ENCODE results near the gene ADRA2B. TPM values are rescaled to one million over a fixed set of nuclear protein-coding genes. Genes with fewer than 3 reads are reported as not detected.

ADRA2B gene
- total RNA-seq, 4 donors from 2014 or later, result 1.3 to 4.9 (median 2.1) TPM

GRCh38 chr2:96105994-96106715 lies 10.2 kb downstream of the ADRA2B start:
- TF ChIP-seq POLR2A (IDR thresholded peaks at IDR 0.05) (no peak), POLR2AphosphoS5 (IDR thresholded peaks at IDR 0.05) (no peak), CTCF (IDR thresholded peaks at IDR 0.05) (no peak), EP300 (IDR thresholded peaks at IDR 0.05) (no peak)
- WGBS, 2 donors (ENCODE audit: low coverage in 1 of 2), result 91 to 96% methylated on average over 4 to 8 of the region's 8 CpGs
- peaks cover 0 to 16% (median 0%) of the 10 kb centered on the region in 3 donors for H3K9me3 ChIP-seq
- peaks cover 17% of the 10 kb centered on the region for H3K27me3 ChIP-seq
- no peak overlapping the region for H3K27ac ChIP-seq
- H3K36me3 ChIP-seq, result no peaks in the 10 kb centered on the region
- no peak overlapping the region for H3K4me3 ChIP-seq
- no peak for ATAC-seq
- peaks cover 0 to 17% (median 8%) of the 10 kb centered on the region in 3 donors for H3K4me1 ChIP-seq

GRCh38 chr2:96105152-96105915 lies 11.0 kb downstream of the ADRA2B start:
- TF ChIP-seq CTCF (IDR thresholded peaks at IDR 0.05), result no peak
- TF ChIP-seq POLR2A (IDR thresholded peaks at IDR 0.05), result no peak
- TF ChIP-seq EP300 (IDR thresholded peaks at IDR 0.05), result no peak
- TF ChIP-seq POLR2AphosphoS5 (IDR thresholded peaks at IDR 0.05), result no peak

GRCh38 chr2:96104487-96104861 lies 11.9 kb downstream of the ADRA2B start:
- no peak for TF ChIP-seq POLR2AphosphoS5 (IDR thresholded peaks at IDR 0.05)
- no peak for TF ChIP-seq POLR2A (IDR thresholded peaks at IDR 0.05)
- TF ChIP-seq CTCF (IDR thresholded peaks at IDR 0.05), result no peak
- TF ChIP-seq EP300 (IDR thresholded peaks at IDR 0.05), result no peak
- peaks cover 0 to 17% (median 8%) of the 10 kb centered on the region in 3 donors for H3K4me1 ChIP-seq
- H3K9me3 ChIP-seq, result peaks cover 0 to 16% (median 0%) of the 10 kb centered on the region in 3 donors
- peak overlapping the region in 1 of 4 donors; percentile 8 for H3K27ac ChIP-seq
- ATAC-seq, result no peak
- WGBS, 2 donors (ENCODE audit: low coverage in 1 of 2), result 95 to 100% methylated on average over 2 to 3 of the region's 6 CpGs
- H3K27me3 ChIP-seq, result peaks cover 13% of the 10 kb centered on the region
- no peak overlapping the region for H3K4me3 ChIP-seq
- no peaks in the 10 kb centered on the region for H3K36me3 ChIP-seq

More at GRCh38 chr2:96105152-96105915, 11.0 kb downstream of the ADRA2B start:
- Histone ChIP-seq H3K9me3 (peaks cover 0 to 16% (median 0%) of the 10 kb centered on the region in 3 donors), H3K27ac (no peak overlapping the region), H3K4me3 (no peak overlapping the region), H3K4me1 (peaks cover 0 to 17% (median 8%) of the 10 kb centered on the region in 3 donors), H3K27me3 (peaks cover 17% of the 10 kb centered on the region), H3K36me3 (no peaks in the 10 kb centered on the region)
- no peak for ATAC-seq
- WGBS, 2 donors (ENCODE audit: low coverage in 1 of 2), result 100% methylated on average over 1 of the region's 3 CpGs; no CpG with 5 or more reads in 1 of the 2 donors

- Histone ChIP-seq H3K27ac (peak overlapping the region in 1 of 4 donors; percentile 25), H3K4me1 (peaks cover 0 to 17% (median 4%) of the 10 kb centered on the region in 3 donors)
- 34 to 43% methylated on average over 2 to 4 of the region's 6 CpGs for WGBS, 2 donors (ENCODE audit: low coverage in 1 of 2)
These were observed 12.4 kb downstream of the ADRA2B start for GRCh38 chr2:96103761-96104486.

More at GRCh38 chr2:96103761-96104486, 12.4 kb downstream of the ADRA2B start:
- Histone ChIP-seq H3K9me3 (peaks cover 0 to 16% (median 0%) of the 10 kb centered on the region in 3 donors), H3K36me3 (no peaks in the 10 kb centered on the region), H3K27me3 (peaks cover 8% of the 10 kb centered on the region), H3K4me3 (no peak overlapping the region)
- TF ChIP-seq EP300 (IDR thresholded peaks at IDR 0.05), result no peak
- TF ChIP-seq POLR2AphosphoS5 (IDR thresholded peaks at IDR 0.05), result no peak
- TF ChIP-seq CTCF (IDR thresholded peaks at IDR 0.05), result no peak
- no peak for TF ChIP-seq POLR2A (IDR thresholded peaks at IDR 0.05)
- ATAC-seq, result no peak

Measured in gastroesophageal sphincter (tissue), 4 donors.